MM.1S (cell line): ENCODE results near the gene PLXNA2.

Experiments used
- DNase-seq: peaks from one replicate; pipeline ENCODE4 v3.0.0-alpha.2; 2015
- H2AFZ ChIP-seq: fragments of 300-600 bp; sonication (generic); 2 replicates; pipeline ENCODE4 v1.6.0; 2016; ENCODE audit warnings: antibody characterized with exemption, low read length
- H3F3A ChIP-seq: fragments of 300-600 bp; sonication (generic); 2 replicates; pipeline ENCODE4 v1.6.1; 2016; ENCODE audit warnings: mild to moderate bottlenecking, antibody characterized with exemption, low read length, moderate library complexity, mixed read lengths; ENCODE audit not compliant: insufficient read depth
- H3K27ac ChIP-seq: fragments of 300-600 bp; sonication (generic); 2 replicates; pipeline ENCODE4 v1.5.1; 2016; ENCODE audit warnings: mild to moderate bottlenecking, low read length
- H3K27me3 ChIP-seq: fragments of 300-600 bp; sonication (generic); replicated peaks from 2 replicates; pipeline ENCODE4 v1.6.0; 2016; ENCODE audit warnings: low read length; ENCODE audit not compliant: insufficient read depth
- H3K36me3 ChIP-seq: fragments of 300-600 bp; sonication (generic); replicated peaks from 2 replicates; pipeline ENCODE4 v1.6.1; 2016; ENCODE audit warnings: mild to moderate bottlenecking, low read length, mixed read lengths; ENCODE audit not compliant: insufficient read depth
- H3K4me1 ChIP-seq: fragments of 300-600 bp; sonication (generic); 2 replicates; pipeline ENCODE4 v1.6.1; 2016; ENCODE audit warnings: low read length, mixed read lengths
- H3K4me2 ChIP-seq: fragments of 300-600 bp; sonication (generic); 2 replicates; pipeline ENCODE4 v1.6.0; 2016; ENCODE audit warnings: low read depth, low read length
- H3K4me3 ChIP-seq: fragments of 300-600 bp; sonication (generic); 2 replicates; pipeline ENCODE4 v1.5.1; 2016; ENCODE audit warnings: low read length, mixed read lengths
- H3K79me2 ChIP-seq: fragments of 300-600 bp; sonication (generic); 2 replicates; pipeline ENCODE4 v1.6.1; 2016; ENCODE audit warnings: mixed run types, low read length, mixed read lengths
- H3K9ac ChIP-seq: fragments of 300-600 bp; sonication (generic); 2 replicates; pipeline ENCODE4 v1.6.1; 2016; ENCODE audit warnings: low read length, mixed read lengths
- H3K9me2 ChIP-seq: fragments of 300-600 bp; sonication (generic); replicated peaks from 2 replicates; pipeline ENCODE4 v1.6.1; 2016; ENCODE audit warnings: mild to moderate bottlenecking, low read length, mixed read lengths; ENCODE audit not compliant: insufficient read depth
- H3K9me3 ChIP-seq: fragments of 300-600 bp; sonication (generic); replicated peaks from 2 replicates; pipeline ENCODE4 v1.6.1; 2016; ENCODE audit warnings: mild to moderate bottlenecking, low read length, mixed read lengths; ENCODE audit not compliant: insufficient read depth
- H4K20me1 ChIP-seq: fragments of 300-600 bp; sonication (generic); 2 replicates; pipeline ENCODE4 v1.6.1; 2016; ENCODE audit warnings: mild to moderate bottlenecking, low read length, moderate library complexity, mixed read lengths; ENCODE audit not compliant: insufficient read depth
- CTCF ChIP-seq: fragments of 300-600 bp; sonication (generic); IDR thresholded peaks from 2 replicates; pipeline ENCODE4 v1.5.1; 2016; ENCODE audit warnings: antibody characterized with exemption, low read length, mixed read lengths
- EZH2 ChIP-seq: fragments of 300-600 bp; sonication (generic); optimal IDR thresholded peaks from 2 replicates; pipeline ENCODE3; 2017; ENCODE audit warnings: low read depth, mild to moderate bottlenecking, antibody characterized with exemption, low read length, mixed read lengths
- EZH2phosphoT487 ChIP-seq: fragments of 300-600 bp; sonication (generic); IDR thresholded peaks from 2 replicates; pipeline ENCODE4 v1.6.1; 2018; ENCODE audit warnings: antibody characterized with exemption, low read length

The PLXNA2 gene

DNA sequence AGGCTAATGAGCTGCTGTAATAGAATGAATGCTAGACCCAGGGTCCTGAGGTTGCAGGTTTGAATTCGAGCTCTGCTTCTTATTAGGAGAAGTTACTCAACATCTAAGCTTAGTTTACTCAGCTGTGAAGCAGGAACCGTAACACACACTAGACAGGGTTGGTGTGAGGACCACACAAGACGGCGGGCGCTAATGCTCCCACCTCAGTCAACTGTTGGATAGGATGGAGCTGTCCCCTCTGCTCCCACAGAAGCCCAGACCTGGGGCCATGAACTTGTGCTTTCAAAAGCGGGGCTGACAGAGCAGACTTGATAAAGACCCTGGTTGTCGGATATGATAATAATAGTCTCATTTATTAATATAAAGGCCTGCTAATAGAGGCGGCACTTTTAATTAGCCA is 234.9 kb downstream of the PLXNA2 start:
- Histone ChIP-seq H3K79me2 (no peaks in the 10 kb centered on the region), H3K9me3 (no peaks in the 10 kb centered on the region), H4K20me1 (no peaks in the 10 kb centered on the region), H3K4me2 (no peak overlapping the region), H3K9ac (no peak overlapping the region), H3K27ac (no peak overlapping the region), H3F3A (no peaks in the 10 kb centered on the region), H3K27me3 (no peaks in the 10 kb centered on the region), H3K36me3 (no peaks in the 10 kb centered on the region), H3K4me1 (peaks cover 14% of the 10 kb centered on the region), H3K4me3 (no peak overlapping the region), H3K9me2 (no peaks in the 10 kb centered on the region), H2AFZ (no peak overlapping the region)
- TF ChIP-seq EZH2 (no peak), CTCF (no peak), EZH2phosphoT487 (no peak)
- DNase-seq: no peak

GRCh38 chr1:208008534-208008933 is 235.7 kb downstream of the PLXNA2 start:
- Histone ChIP-seq H3K79me2 (no peaks in the 10 kb centered on the region), H3K4me1 (peaks cover 14% of the 10 kb centered on the region), H3K27me3 (no peaks in the 10 kb centered on the region), H3K9me3 (no peaks in the 10 kb centered on the region), H3K4me3 (no peak overlapping the region), H3K9me2 (no peaks in the 10 kb centered on the region), H3K9ac (no peak overlapping the region), H4K20me1 (no peaks in the 10 kb centered on the region), H3K36me3 (no peaks in the 10 kb centered on the region), H3K4me2 (no peak overlapping the region), H2AFZ (no peak overlapping the region), H3F3A (no peaks in the 10 kb centered on the region), H3K27ac (no peak overlapping the region)
- no peak for TF ChIP-seq CTCF
- no peak for TF ChIP-seq EZH2phosphoT487
- no peak for TF ChIP-seq EZH2
- DNase-seq: no peak

DNA sequence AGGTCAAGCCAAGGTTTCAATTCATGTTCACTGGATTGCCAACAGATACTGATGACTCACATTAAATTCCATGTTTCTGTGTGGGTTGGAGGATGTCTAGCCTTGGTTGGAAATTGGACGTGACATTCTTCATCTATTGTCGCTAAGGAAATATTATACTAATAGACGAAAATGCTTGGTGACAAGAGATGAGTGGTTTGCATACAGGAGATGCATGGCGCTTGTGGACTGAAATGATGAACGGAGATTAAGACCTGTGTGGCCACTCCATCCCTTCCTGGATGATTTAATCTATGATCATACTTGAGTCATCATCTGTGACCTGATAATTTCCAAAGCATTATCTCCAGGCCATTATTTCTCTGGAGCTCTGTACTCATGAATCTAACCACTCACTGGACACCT is 236.2 kb downstream of the PLXNA2 start:
- TF ChIP-seq CTCF (no peak), EZH2phosphoT487 (no peak), EZH2 (no peak)
- Histone ChIP-seq H3K4me3 (no peak overlapping the region), H3K4me1 (peaks cover 14% of the 10 kb centered on the region), H3K36me3 (no peaks in the 10 kb centered on the region), H3K27ac (no peak overlapping the region), H3K4me2 (no peak overlapping the region), H3F3A (no peaks in the 10 kb centered on the region), H3K9ac (no peak overlapping the region), H4K20me1 (no peaks in the 10 kb centered on the region), H3K9me2 (no peaks in the 10 kb centered on the region), H3K79me2 (no peaks in the 10 kb centered on the region), H3K9me3 (no peaks in the 10 kb centered on the region), H2AFZ (no peak overlapping the region), H3K27me3 (no peaks in the 10 kb centered on the region)
- no peak for DNase-seq
